Nephron (organoid): ENCODE results near the gene ZBTB24.

Experiments used
- H3K27ac Mint-ChIP-seq, 3 experiments: 2 replicates each; pipeline ENCODE4 v1.8.0; 2020; ENCODE audit warnings: mixed read lengths in 3 of 3, mild to moderate bottlenecking in 2 of 3, moderate library complexity in 1 of 3
- H3K27me3 Mint-ChIP-seq: 2 replicates; pipeline ENCODE4 v1.8.0; 2021; ENCODE audit warnings: low read depth, mild to moderate bottlenecking, moderate library complexity, mixed read lengths
- H3K36me3 Mint-ChIP-seq: 2 replicates; pipeline ENCODE4 v1.8.0; 2020; ENCODE audit warnings: low read depth, mixed read lengths
- H3K4me1 Mint-ChIP-seq: 2 replicates; pipeline ENCODE4 v1.8.0; 2020; ENCODE audit warnings: mixed read lengths
- H3K4me3 Mint-ChIP-seq, 3 experiments: 2 replicates each; pipeline ENCODE4 v1.8.0; 2020; ENCODE audit warnings: mild to moderate bottlenecking in 3 of 3, mixed read lengths in 3 of 3, moderate library complexity in 2 of 3
- H3K9me3 Mint-ChIP-seq: 2 replicates; pipeline ENCODE4 v1.8.0; 2020; ENCODE audit warnings: mixed read lengths
- CTCF ChIP-seq, 3 experiments: fragments of 200-600 bp; sonication (generic); IDR thresholded peaks; one replicate each; pipeline ENCODE4 v1.5.0; 2021; ENCODE audit warnings: antibody characterized with exemption in 3 of 3; ENCODE audit not compliant: unreplicated experiment in 3 of 3

The ZBTB24 gene

DNA sequence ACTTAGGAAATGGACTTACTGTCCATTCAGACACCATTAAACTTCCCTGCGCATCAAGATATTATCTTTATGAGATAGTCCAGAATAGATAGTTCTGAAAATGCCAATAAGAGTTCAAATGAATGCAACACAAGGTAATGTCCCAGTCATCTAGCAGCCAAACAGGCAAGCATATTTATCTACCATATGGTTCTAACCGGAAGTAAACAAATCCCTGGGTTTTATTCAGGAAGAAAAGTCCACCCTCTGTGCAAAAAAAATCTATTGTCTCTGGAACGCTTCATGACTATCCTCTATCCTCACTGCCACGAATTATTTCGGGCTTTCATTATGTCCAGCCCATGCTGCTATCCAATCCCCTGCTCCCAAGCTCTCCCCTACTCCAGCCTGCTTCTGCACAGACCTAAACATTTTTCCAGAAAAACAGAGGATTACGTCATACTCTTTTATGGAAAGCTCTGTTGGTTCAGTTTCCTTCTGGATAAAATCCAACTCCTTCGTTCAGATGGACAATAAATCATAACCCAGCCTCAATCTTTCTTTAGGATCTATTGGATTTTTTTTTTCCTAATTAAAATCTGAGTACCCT lies 54.0 kb downstream of the ZBTB24 start:
- H3K27ac Mint-ChIP-seq, result peak overlapping the region in 2 of 3 experiments; percentile 8 to 16
- H3K4me1 Mint-ChIP-seq, result peaks cover 6% of the 10 kb centered on the region
- no peak overlapping the region for H3K4me3 Mint-ChIP-seq
- no peaks in the 10 kb centered on the region for H3K9me3 Mint-ChIP-seq
- H3K27me3 Mint-ChIP-seq, result no peaks in the 10 kb centered on the region
- no peaks in the 10 kb centered on the region for H3K36me3 Mint-ChIP-seq
- no peak for TF ChIP-seq CTCF (IDR thresholded peaks at IDR 0.05; ENCODE audit: unreplicated experiment in 3 of 3)

DNA sequence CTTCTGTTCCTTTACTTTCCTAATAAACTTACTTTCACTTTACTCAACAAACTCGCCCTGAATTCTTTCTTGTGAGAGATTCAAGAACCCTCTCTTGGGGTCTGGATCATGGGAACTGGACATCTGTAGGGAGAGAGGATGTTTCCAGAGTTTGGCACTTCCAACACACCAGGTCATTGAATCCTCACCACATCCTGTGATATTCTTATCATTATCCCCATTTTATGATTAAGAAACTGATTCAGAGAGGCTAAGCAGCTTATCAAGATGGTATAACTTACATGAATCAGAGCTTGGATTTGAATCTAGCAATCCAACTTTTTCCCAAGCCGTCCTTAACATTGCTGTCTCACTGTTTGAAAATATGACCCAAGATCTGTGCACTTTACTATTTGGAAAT lies 58.1 kb downstream of the ZBTB24 start:
- H3K27ac Mint-ChIP-seq, result no peak overlapping the region
- no peaks in the 10 kb centered on the region for H3K9me3 Mint-ChIP-seq
- H3K36me3 Mint-ChIP-seq, result no peaks in the 10 kb centered on the region
- no peak for TF ChIP-seq CTCF (IDR thresholded peaks at IDR 0.05; ENCODE audit: unreplicated experiment in 3 of 3)
- H3K4me3 Mint-ChIP-seq, result no peak overlapping the region
- peaks cover 6% of the 10 kb centered on the region for H3K4me1 Mint-ChIP-seq
- H3K27me3 Mint-ChIP-seq, result no peaks in the 10 kb centered on the region

DNA sequence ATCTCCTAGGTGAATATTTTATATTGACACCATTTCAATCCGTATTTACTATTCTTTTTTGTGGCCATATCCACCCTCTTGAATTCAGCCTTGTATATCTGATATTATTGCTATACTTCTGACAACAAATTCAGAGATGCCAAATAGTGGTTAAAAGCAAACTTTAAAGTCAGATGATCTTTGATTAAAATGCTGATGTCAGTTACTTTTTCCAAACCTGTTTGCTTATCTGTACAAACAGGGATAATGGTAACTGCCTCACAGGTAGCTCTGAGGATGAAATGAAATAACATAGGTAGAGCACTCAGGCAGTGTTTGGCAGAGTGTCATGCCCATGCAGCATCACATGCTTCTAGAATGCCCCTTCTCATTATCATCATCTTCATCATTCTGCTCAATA lies 61.8 kb downstream of the ZBTB24 start:
- no peak overlapping the region for H3K27ac Mint-ChIP-seq
- no peak overlapping the region for H3K4me3 Mint-ChIP-seq
- no peaks in the 10 kb centered on the region for H3K9me3 Mint-ChIP-seq
- no peak for TF ChIP-seq CTCF (IDR thresholded peaks at IDR 0.05; ENCODE audit: unreplicated experiment in 3 of 3)
- no peaks in the 10 kb centered on the region for H3K4me1 Mint-ChIP-seq
- no peaks in the 10 kb centered on the region for H3K27me3 Mint-ChIP-seq
- no peaks in the 10 kb centered on the region for H3K36me3 Mint-ChIP-seq

GRCh38 chr6:109420751-109421150 lies 62.3 kb downstream of the ZBTB24 start:
- peaks cover under 1% of the 10 kb centered on the region for H3K36me3 Mint-ChIP-seq
- H3K4me3 Mint-ChIP-seq, result no peak overlapping the region
- TF ChIP-seq CTCF (IDR thresholded peaks at IDR 0.05; ENCODE audit: unreplicated experiment in 3 of 3), result no peak
- no peaks in the 10 kb centered on the region for H3K9me3 Mint-ChIP-seq
- H3K4me1 Mint-ChIP-seq, result no peaks in the 10 kb centered on the region
- H3K27ac Mint-ChIP-seq, result peak overlapping the region in 2 of 3 experiments; percentile 46 to 68
- H3K27me3 Mint-ChIP-seq, result no peaks in the 10 kb centered on the region

DNA sequence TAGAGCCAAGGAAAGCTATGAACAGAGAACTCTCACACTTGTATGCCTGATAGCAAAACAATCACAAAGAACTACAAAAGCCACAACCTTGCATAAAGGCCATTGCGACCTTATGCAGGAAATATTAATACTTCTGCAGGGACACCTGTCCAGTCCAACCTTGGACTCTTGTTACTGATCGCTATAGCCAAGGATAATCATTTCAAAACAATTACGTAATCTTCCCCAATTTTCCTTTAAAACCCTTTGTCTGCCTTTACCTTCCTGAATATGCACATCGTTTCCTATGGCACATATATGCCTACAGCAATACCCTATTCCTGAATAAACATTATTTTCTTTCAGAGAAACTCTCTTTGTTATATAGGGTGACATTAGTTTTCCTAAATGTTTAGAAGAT lies 65.4 kb downstream of the ZBTB24 start:
- no peak overlapping the region for H3K27ac Mint-ChIP-seq
- H3K9me3 Mint-ChIP-seq, result peaks cover 13% of the 10 kb centered on the region
- H3K4me1 Mint-ChIP-seq, result no peaks in the 10 kb centered on the region
- peaks cover 21% of the 10 kb centered on the region for H3K36me3 Mint-ChIP-seq
- TF ChIP-seq CTCF (IDR thresholded peaks at IDR 0.05; ENCODE audit: unreplicated experiment in 3 of 3), result no peak
- H3K4me3 Mint-ChIP-seq, result no peak overlapping the region
- no peaks in the 10 kb centered on the region for H3K27me3 Mint-ChIP-seq
